ENCODE measurements around the gene MRPL23.

MRPL23 gene

GRCh38 chr11:1994121-1994520, 47.0 kb downstream of the MRPL23 start:
- no peak for DNase-seq
- Histone ChIP-seq H3K9me3 (no peaks in the 10 kb centered on the region), H3K27me3 (no peaks in the 10 kb centered on the region), H3K4me3 (no peak overlapping the region), H3K27ac (no peak overlapping the region), H3K36me3 (no peaks in the 10 kb centered on the region), H3K4me1 (no peaks in the 10 kb centered on the region)
- TF ChIP-seq CTCF (IDR thresholded peaks at IDR 0.05), result no peak
- intact Hi-C loops (cut with DNase I; ENCODE audit: low total_unique reads), result no loop called here

- Histone ChIP-seq H3K4me1 (no peaks in the 10 kb centered on the region), H3K4me3 (no peak within 1 kb of the TSS), H3K27ac (no peak within 1 kb of the TSS), H3K9me3 (no peaks in the 10 kb centered on the region), H3K36me3 (no peaks in the 10 kb centered on the region), H3K27me3 (no peaks in the 10 kb centered on the region)
- no peak for DNase-seq
- TF ChIP-seq CTCF (IDR thresholded peaks at IDR 0.05), result no peak
- intact Hi-C loops (cut with DNase I; ENCODE audit: low total_unique reads), result no loop called here
Observed at GRCh38 chr11:1997755-1998154, 50.6 kb downstream of the MRPL23 start, which contains the start of gene H19. H19 (minus strand) TSS chr11:1997842.

- no peaks in the 10 kb centered on the region for H3K9me3 ChIP-seq
- H3K4me3 ChIP-seq, result no peak overlapping the region
- no peaks in the 10 kb centered on the region for H3K4me1 ChIP-seq
- no peaks in the 10 kb centered on the region for H3K27me3 ChIP-seq
- no peak for TF ChIP-seq CTCF (IDR thresholded peaks at IDR 0.05)
- no peaks in the 10 kb centered on the region for H3K36me3 ChIP-seq
- no peak overlapping the region for H3K27ac ChIP-seq
- DNase-seq, result no peak
- intact Hi-C loops (cut with DNase I; ENCODE audit: low total_unique reads), result no loop called here
Observed at GRCh38 chr11:1998290-1998689, 51.2 kb downstream of the MRPL23 start.

- Histone ChIP-seq H3K36me3 (no peaks in the 10 kb centered on the region), H3K4me3 (no peak overlapping the region), H3K4me1 (no peaks in the 10 kb centered on the region), H3K27me3 (no peaks in the 10 kb centered on the region), H3K27ac (no peak overlapping the region), H3K9me3 (no peaks in the 10 kb centered on the region)
- DNase-seq, result no peak
- no peak for TF ChIP-seq CTCF (IDR thresholded peaks at IDR 0.05)
- intact Hi-C loops (cut with DNase I; ENCODE audit: low total_unique reads), result no loop called here
Observed at GRCh38 chr11:1998861-1999260, 51.7 kb downstream of the MRPL23 start.

GRCh38 chr11:2002042-2002776, 55.1 kb downstream of the MRPL23 start:
- no peaks in the 10 kb centered on the region for H3K36me3 ChIP-seq
- intact Hi-C loops (cut with DNase I; ENCODE audit: low total_unique reads), result no loop called here
- H3K27ac ChIP-seq, result no peak overlapping the region
- H3K27me3 ChIP-seq, result no peaks in the 10 kb centered on the region
- DNase-seq, result no peak
- H3K4me1 ChIP-seq, result no peaks in the 10 kb centered on the region
- no peaks in the 10 kb centered on the region for H3K9me3 ChIP-seq
- no peak overlapping the region for H3K4me3 ChIP-seq
- TF ChIP-seq CTCF (IDR thresholded peaks at IDR 0.05), result no peak
